HEK293 (cell line): ENCODE data around the gene ENAM.

ENCODE experiments used
- GLI4 ChIP-seq: fragments of 450-650 bp; formaldehyde crosslinking; IDR thresholded peaks from 2 replicates; pipeline ENCODE4 v1.5.1; 2016; ENCODE audit warnings: missing biosample characterization, missing genetic modification characterization
- HOXC10 ChIP-seq: sonication (generic); formaldehyde crosslinking; IDR thresholded peaks from 2 replicates; pipeline ENCODE4 v1.8.1; 2023; ENCODE audit warnings: mild to moderate bottlenecking, missing genetic modification reagents
- KLF17 ChIP-seq: fragments of 450-650 bp; formaldehyde crosslinking; IDR thresholded peaks from 2 replicates; pipeline ENCODE4 v1.5.1; 2016; ENCODE audit warnings: missing biosample characterization, missing genetic modification characterization
- KLF8 ChIP-seq: fragments of 450-650 bp; formaldehyde crosslinking; IDR thresholded peaks from 2 replicates; pipeline ENCODE4 v1.5.1; 2016; ENCODE audit warnings: missing biosample characterization, missing genetic modification characterization
- OSR2 ChIP-seq: fragments of 450-650 bp; formaldehyde crosslinking; IDR thresholded peaks from 2 replicates; pipeline ENCODE4 v1.5.1; 2016; ENCODE audit warnings: missing biosample characterization, missing genetic modification characterization
- SCRT2 ChIP-seq: fragments of 450-650 bp; formaldehyde crosslinking; IDR thresholded peaks from 2 replicates; pipeline ENCODE4 v1.5.1; 2016; ENCODE audit warnings: missing biosample characterization, missing genetic modification characterization
- TCF7L2 ChIP-seq: IDR thresholded peaks from 2 replicates; pipeline ENCODE4 v1.6.1; 2011; ENCODE audit warnings: low read depth, mild to moderate bottlenecking, inconsistent platforms, low read length, moderate library complexity, borderline replicate concordance
- TRIM28 ChIP-seq: IDR thresholded peaks from 2 replicates; pipeline ENCODE4 v1.6.1; 2011; ENCODE audit warnings: low read length, control low read depth, borderline replicate concordance
- ZBTB17 ChIP-seq: fragments of 450-650 bp; formaldehyde crosslinking; IDR thresholded peaks from 2 replicates; pipeline ENCODE4 v1.5.1; 2016; ENCODE audit warnings: missing biosample characterization, missing genetic modification characterization
- ZFP37 ChIP-seq: fragments of 450-650 bp; formaldehyde crosslinking; IDR thresholded peaks from 2 replicates; pipeline ENCODE4 v1.5.1; 2016; ENCODE audit warnings: missing biosample characterization, missing genetic modification characterization
- ZNF10 ChIP-seq: fragments of 450-650 bp; formaldehyde crosslinking; IDR thresholded peaks from 2 replicates; pipeline ENCODE4 v1.5.1; 2017; ENCODE audit warnings: missing biosample characterization, missing genetic modification characterization
- ZNF121 ChIP-seq: fragments of 450-650 bp; formaldehyde crosslinking; IDR thresholded peaks from 2 replicates; pipeline ENCODE4 v1.5.1; 2016; ENCODE audit warnings: missing biosample characterization, missing genetic modification characterization
- ZNF138 ChIP-seq: fragments of 450-650 bp; formaldehyde crosslinking; IDR thresholded peaks from 2 replicates; pipeline ENCODE4 v1.5.1; 2016; ENCODE audit warnings: missing biosample characterization, missing genetic modification characterization, borderline replicate concordance
- ZNF175 ChIP-seq: fragments of 450-650 bp; formaldehyde crosslinking; IDR thresholded peaks from 2 replicates; pipeline ENCODE4 v1.5.1; 2016; ENCODE audit warnings: missing biosample characterization, missing genetic modification characterization
- ZNF221 ChIP-seq: fragments of 450-650 bp; formaldehyde crosslinking; IDR thresholded peaks from 2 replicates; pipeline ENCODE4 v1.5.1; 2017; ENCODE audit warnings: missing biosample characterization, missing genetic modification characterization, borderline replicate concordance
- ZNF26 ChIP-seq: fragments of 450-650 bp; formaldehyde crosslinking; IDR thresholded peaks from 2 replicates; pipeline ENCODE4 v1.5.1; 2016; ENCODE audit warnings: missing biosample characterization, missing genetic modification characterization
- ZNF266 ChIP-seq: fragments of 450-650 bp; formaldehyde crosslinking; IDR thresholded peaks from 2 replicates; pipeline ENCODE4 v1.5.1; 2016; ENCODE audit warnings: missing biosample characterization, missing genetic modification characterization, low read depth
- ZNF473 ChIP-seq: fragments of 450-650 bp; formaldehyde crosslinking; IDR thresholded peaks from 2 replicates; pipeline ENCODE4 v1.5.1; 2017; ENCODE audit warnings: missing biosample characterization, missing genetic modification characterization
- ZNF48 ChIP-seq: fragments of 450-650 bp; formaldehyde crosslinking; IDR thresholded peaks from 2 replicates; pipeline ENCODE4 v1.5.1; 2016; ENCODE audit warnings: missing biosample characterization, missing genetic modification characterization
- ZNF501 ChIP-seq: fragments of 450-650 bp; formaldehyde crosslinking; IDR thresholded peaks from 2 replicates; pipeline ENCODE4 v1.5.1; 2016; ENCODE audit warnings: missing biosample characterization, missing genetic modification characterization
- ZNF544 ChIP-seq: fragments of 450-650 bp; formaldehyde crosslinking; IDR thresholded peaks from 2 replicates; pipeline ENCODE4 v1.5.0; 2017; ENCODE audit warnings: missing biosample characterization, missing genetic modification characterization
- ZNF555 ChIP-seq: fragments of 450-650 bp; formaldehyde crosslinking; conservative IDR thresholded peaks from 2 replicates; pipeline ENCODE4 v1.5.1; 2017; ENCODE audit warnings: missing biosample characterization, mild to moderate bottlenecking, missing genetic modification characterization, inconsistent platforms
- ZNF654 ChIP-seq: fragments of 450-650 bp; formaldehyde crosslinking; IDR thresholded peaks from 2 replicates; pipeline ENCODE4 v1.5.1; 2016; ENCODE audit warnings: low read depth, missing biosample characterization, missing genetic modification characterization
- ZNF664 ChIP-seq: fragments of 450-650 bp; formaldehyde crosslinking; IDR thresholded peaks from 2 replicates; pipeline ENCODE4 v1.5.1; 2016; ENCODE audit warnings: missing biosample characterization, missing genetic modification characterization
- ZNF776 ChIP-seq: fragments of 450-650 bp; formaldehyde crosslinking; IDR thresholded peaks from 2 replicates; pipeline ENCODE4 v1.5.0; 2017; ENCODE audit warnings: missing biosample characterization, missing genetic modification characterization, borderline replicate concordance
- ZNF785 ChIP-seq: fragments of 450-650 bp; formaldehyde crosslinking; IDR thresholded peaks from 2 replicates; pipeline ENCODE4 v1.5.1; 2016; ENCODE audit warnings: missing biosample characterization, missing genetic modification characterization
- ZSCAN30 ChIP-seq: fragments of 450-650 bp; IDR thresholded peaks from 2 replicates; pipeline ENCODE4 v1.5.1; 2018; ENCODE audit warnings: missing biosample characterization, mild to moderate bottlenecking, missing genetic modification characterization, moderate library complexity
- TF ChIP-seq, protein P1 (sequence below): fragments of 450-650 bp; formaldehyde crosslinking; IDR thresholded peaks from 2 replicates; pipeline ENCODE4 v1.5.1; 2016; ENCODE audit warnings: missing biosample characterization, missing genetic modification characterization
- TF ChIP-seq, protein P2 (sequence below): fragments of 450-650 bp; formaldehyde crosslinking; IDR thresholded peaks from 2 replicates; pipeline ENCODE4 v1.5.1; 2016; ENCODE audit warnings: missing biosample characterization, missing genetic modification characterization
- TF ChIP-seq, protein P3 (sequence below): fragments of 450-650 bp; formaldehyde crosslinking; IDR thresholded peaks from 2 replicates; pipeline ENCODE4 v1.5.1; 2016; ENCODE audit warnings: missing biosample characterization, missing genetic modification characterization
- TF ChIP-seq, protein P4 (sequence below): fragments of 450-650 bp; IDR thresholded peaks from 2 replicates; pipeline ENCODE4 v1.5.1; 2018; ENCODE audit warnings: missing biosample characterization, missing genetic modification characterization

Gene ENAM

GRCh38 chr4:70687821-70688794 is 59.6 kb downstream of the ENAM start, which contains the start of gene UTP3 (continued):
- TF ChIP-seq ZNF121 (0 out of 2 replicates have a peak, but pooled peaks have one; percentile 43), GLI4 (tag by site-specific recombination) (0 out of 2 replicates have a peak, but pooled peaks have one; percentile 72), ZNF48 (tag by site-specific recombination) (no peak), KLF17 (tag by site-specific recombination) (peak; percentile 94), ZNF138 (tag by site-specific recombination) (no peak), KLF8 (tag by site-specific recombination) (peak; percentile 97), ZNF501 (peak; percentile 98), ZNF175 (no peak), ZSCAN30 (tag by site-specific recombination) (peak; percentile 97), ZNF776 (tag by site-specific recombination) (no peak), ZBTB17 (peak; percentile 83), ZNF266 (tag by site-specific recombination) (no peak), ZNF10 (tag by site-specific recombination) (peak; percentile 41; the same call in 1 of the 2 replicates), ZNF555 (tag by site-specific recombination) (no peak), ZFP37 (tag by site-specific recombination) (peak; percentile 91), TRIM28 (peak; percentile 98), TCF7L2 (no peak), ZNF664 (peak; percentile 71), ZNF785 (tag by site-specific recombination) (peak; percentile 72; the same call in 1 of the 2 replicates), ZNF221 (tag by site-specific recombination) (no peak), OSR2 (tag by site-specific recombination) (peak; percentile 91), ZNF26 (tag by site-specific recombination) (no peak), HOXC10 (CRISPR knock-in tag) (no peak), ZNF654 (tag by site-specific recombination) (peak; percentile 52; the same call in 1 of the 2 replicates), SCRT2 (tag by site-specific recombination) (peak; percentile 16; the same call in 1 of the 2 replicates), ZNF473 (no peak), ZNF544 (tag by site-specific recombination) (no peak)
- TF ChIP-seq, protein P1, sequence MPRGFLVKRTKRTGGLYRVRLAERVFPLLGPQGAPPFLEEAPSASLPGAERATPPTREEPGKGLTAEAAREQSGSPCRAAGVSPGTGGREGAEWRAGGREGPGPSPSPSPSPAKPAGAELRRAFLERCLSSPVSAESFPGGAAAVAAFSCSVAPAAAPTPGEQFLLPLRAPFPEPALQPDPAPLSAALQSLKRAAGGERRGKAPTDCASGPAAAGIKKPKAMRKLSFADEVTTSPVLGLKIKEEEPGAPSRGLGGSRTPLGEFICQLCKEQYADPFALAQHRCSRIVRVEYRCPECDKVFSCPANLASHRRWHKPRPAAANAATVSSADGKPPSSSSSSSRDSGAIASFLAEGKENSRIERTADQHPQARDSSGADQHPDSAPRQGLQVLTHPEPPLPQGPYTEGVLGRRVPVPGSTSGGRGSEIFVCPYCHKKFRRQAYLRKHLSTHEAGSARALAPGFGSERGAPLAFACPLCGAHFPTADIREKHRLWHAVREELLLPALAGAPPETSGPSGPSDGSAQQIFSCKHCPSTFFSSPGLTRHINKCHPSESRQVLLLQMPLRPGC (tag by site-specific recombination), result peak; percentile 89
- TF ChIP-seq, protein P2, sequence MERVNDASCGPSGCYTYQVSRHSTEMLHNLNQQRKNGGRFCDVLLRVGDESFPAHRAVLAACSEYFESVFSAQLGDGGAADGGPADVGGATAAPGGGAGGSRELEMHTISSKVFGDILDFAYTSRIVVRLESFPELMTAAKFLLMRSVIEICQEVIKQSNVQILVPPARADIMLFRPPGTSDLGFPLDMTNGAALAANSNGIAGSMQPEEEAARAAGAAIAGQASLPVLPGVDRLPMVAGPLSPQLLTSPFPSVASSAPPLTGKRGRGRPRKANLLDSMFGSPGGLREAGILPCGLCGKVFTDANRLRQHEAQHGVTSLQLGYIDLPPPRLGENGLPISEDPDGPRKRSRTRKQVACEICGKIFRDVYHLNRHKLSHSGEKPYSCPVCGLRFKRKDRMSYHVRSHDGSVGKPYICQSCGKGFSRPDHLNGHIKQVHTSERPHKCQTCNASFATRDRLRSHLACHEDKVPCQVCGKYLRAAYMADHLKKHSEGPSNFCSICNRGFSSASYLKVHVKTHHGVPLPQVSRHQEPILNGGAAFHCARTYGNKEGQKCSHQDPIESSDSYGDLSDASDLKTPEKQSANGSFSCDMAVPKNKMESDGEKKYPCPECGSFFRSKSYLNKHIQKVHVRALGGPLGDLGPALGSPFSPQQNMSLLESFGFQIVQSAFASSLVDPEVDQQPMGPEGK, result peak; percentile 94
- TF ChIP-seq, protein P3, sequence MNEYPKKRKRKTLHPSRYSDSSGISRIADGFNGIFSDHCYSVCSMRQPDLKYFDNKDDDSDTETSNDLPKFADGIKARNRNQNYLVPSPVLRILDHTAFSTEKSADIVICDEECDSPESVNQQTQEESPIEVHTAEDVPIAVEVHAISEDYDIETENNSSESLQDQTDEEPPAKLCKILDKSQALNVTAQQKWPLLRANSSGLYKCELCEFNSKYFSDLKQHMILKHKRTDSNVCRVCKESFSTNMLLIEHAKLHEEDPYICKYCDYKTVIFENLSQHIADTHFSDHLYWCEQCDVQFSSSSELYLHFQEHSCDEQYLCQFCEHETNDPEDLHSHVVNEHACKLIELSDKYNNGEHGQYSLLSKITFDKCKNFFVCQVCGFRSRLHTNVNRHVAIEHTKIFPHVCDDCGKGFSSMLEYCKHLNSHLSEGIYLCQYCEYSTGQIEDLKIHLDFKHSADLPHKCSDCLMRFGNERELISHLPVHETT (tag by site-specific recombination), result peak; percentile 98
- TF ChIP-seq, protein P4, sequence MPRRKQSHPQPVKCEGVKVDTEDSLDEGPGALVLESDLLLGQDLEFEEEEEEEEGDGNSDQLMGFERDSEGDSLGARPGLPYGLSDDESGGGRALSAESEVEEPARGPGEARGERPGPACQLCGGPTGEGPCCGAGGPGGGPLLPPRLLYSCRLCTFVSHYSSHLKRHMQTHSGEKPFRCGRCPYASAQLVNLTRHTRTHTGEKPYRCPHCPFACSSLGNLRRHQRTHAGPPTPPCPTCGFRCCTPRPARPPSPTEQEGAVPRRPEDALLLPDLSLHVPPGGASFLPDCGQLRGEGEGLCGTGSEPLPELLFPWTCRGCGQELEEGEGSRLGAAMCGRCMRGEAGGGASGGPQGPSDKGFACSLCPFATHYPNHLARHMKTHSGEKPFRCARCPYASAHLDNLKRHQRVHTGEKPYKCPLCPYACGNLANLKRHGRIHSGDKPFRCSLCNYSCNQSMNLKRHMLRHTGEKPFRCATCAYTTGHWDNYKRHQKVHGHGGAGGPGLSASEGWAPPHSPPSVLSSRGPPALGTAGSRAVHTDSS (tag by site-specific recombination), result no peak
